Measurements from ENCODE around the gene G3BP2.
"Not testable (repeated sequence)": the region's sequence is repeated elsewhere in the genome, so short reads cannot be mapped to it uniquely, and the experiment has no call there.

G3BP2 gene

DNA sequence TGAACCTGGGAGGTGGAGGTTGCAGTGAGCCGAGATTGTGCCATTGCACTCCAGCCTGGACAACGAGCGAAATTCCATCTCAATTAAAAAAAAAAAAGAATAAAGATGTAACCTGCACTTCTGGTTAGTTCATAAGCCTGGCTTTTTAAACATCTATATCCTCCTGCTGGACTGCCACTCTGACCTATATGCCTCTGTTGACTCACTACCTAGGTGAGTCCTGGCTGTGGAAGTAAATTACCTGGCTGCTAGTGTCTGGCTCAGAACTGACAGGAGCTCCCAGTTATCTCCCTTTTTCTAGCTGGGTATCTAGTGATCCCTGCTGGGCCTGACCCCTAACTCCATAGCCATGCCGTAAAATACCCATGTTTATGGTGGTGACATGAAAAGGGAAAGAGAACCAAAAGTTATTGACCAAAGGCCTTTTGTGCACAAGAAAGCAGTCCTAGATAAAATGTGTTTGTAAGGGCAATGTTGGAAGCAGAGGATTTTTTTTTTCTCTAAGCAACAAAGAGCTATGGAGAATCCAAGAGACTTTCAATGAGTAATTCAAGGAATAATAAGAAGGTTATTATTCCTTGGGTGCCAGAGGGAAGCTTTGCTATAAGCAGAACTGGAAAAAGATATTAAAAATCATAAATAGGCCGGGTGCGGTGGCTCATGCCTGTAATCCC is 10.4 kb upstream of the G3BP2 start:
- no peak for DNase-seq (ENCODE audit: low read depth)

GRCh38 chr4:75679876-75680575 is 6.8 kb upstream of the G3BP2 start:
- no peak for DNase-seq (ENCODE audit: low read depth)

DNA sequence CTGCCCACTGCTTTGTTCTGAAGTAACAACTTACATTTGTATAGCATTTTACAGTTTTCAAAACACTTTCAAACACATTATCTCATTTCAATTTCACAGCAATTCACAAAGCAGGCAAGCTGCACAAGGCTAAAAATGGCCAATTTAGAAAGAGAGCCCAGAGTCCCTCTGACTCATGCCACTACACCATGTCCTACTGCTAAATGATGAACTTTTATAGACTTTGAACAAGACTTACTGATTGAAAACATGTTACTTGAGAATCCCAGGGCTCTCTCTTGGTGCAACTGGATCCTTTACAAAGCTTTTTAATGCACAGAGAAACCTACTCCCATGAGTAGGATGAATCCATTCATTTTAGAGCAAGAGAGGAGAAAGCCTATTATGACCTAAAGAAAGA is 5.8 kb upstream of the G3BP2 start:
- DNase-seq (ENCODE audit: low read depth): no peak

- DNase-seq (ENCODE audit: low read depth): no peak
Observed at GRCh38 chr4:75678473-75678872, 5.3 kb upstream of the G3BP2 start.

GRCh38 chr4:75675004-75675531 is 1.9 kb upstream of the G3BP2 start:
- no peak for DNase-seq (ENCODE audit: low read depth)

DNA sequence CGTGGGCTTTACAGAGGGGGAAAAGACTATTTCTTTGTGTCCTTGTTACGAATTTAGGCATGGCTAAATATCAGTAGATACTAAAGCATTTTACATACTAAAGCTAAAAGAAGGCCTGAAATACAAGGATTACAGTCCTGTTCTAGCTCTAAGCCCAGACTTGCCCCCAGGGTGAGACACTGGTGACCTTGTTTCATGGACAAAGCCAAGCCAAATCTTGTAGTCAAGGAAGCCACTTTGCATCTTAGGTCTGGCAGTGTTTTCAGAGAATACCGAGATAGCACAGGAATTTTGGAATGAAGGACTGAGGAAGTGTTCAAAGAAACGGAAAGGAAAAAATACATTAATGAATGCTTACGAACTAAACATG is 733 bp upstream of the G3BP2 start:
- DNase-seq (ENCODE audit: low read depth): no peak

DNA sequence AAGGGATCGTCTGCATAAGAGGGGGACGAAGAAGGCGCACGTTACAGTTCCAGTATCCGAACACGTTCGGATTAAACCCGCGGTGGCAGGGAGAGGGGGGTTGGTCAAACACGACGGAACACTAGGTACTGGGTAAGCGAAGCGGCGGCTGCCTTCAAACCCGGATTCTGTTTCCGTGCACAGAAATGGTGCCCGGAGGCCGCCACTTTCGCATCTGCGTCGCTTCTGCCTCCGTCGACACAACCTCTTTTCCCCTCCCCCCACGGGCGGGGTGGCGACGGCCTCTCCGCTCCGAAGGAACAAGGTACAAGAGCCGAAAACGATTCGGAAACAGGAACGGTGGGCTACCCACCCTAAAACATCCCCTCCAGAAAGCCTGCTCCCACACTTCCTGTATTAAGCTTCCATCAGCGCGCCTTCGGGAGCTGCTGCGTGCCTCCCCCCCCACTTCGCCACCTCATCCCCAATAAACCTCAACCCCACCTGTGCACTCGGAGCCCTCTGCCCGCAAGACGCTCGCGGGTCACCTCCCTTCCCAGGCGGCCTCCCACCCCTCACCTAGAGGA is 667 bp downstream of the G3BP2 start:
- DNase-seq (ENCODE audit: low read depth): peak; percentile 66

DNA sequence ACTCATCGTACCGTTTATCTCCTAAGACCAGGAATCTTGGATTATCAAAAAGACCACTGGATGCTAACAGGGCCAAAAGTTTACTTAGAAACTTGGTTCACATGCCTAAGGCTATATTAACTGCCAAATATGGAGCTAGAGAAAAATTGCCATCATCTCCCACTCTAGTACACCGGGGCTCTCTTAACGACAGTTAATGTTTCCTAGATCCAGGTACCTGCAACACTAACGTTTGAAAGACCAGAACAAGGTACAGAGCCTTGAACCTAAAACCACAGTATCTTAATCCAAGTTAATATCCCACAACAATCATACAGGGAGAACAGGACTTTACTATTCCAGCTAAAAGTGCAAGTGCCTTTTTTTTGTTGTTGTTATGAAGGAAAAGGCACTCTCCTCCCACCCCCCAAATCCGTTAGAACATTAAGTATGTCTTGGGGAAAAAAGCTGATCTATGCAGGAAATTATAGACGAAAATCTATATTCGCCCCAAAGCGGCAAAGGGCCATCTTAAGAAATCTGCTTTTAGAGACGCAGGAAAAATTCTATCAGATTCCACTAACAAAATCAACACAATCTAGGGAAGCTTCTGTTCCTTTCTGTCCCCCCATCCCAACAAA is 1.3 kb downstream of the G3BP2 start:
- no peak for DNase-seq (ENCODE audit: low read depth)

DNA sequence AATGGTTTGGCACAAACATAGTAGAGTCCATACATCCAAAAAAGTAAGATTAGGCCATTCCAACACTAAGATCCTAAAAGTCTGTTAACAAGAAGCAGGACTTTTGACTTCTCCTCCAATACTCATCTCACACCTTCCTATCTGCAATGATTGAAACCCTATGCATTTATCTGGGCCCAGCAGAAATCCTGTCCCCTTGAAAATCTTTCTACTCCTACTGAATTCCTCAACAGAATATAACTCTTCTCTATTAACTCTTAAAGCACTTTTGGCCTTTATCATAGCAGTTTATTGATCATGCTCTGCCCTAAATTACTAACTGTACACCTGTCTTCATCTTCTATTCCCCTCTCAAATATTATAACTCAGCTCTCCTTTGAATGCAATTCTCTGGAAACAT is 4.6 kb downstream of the G3BP2 start:
- no peak for DNase-seq (ENCODE audit: low read depth)

- not testable (repeated sequence) for DNase-seq (ENCODE audit: low read depth)
Observed at GRCh38 chr4:75667636-75668035, 5.6 kb downstream of the G3BP2 start.

- DNase-seq (ENCODE audit: low read depth): no peak
Observed at GRCh38 chr4:75666299-75666698, 6.9 kb downstream of the G3BP2 start.

GRCh38 chr4:75664604-75665003 is 8.6 kb downstream of the G3BP2 start:
- DNase-seq (ENCODE audit: low read depth): not testable (repeated sequence)

- DNase-seq (ENCODE audit: low read depth): no peak
Observed at GRCh38 chr4:75662626-75663025, 10.6 kb downstream of the G3BP2 start.

- no peak for DNase-seq (ENCODE audit: low read depth)
Observed at GRCh38 chr4:75660491-75660890, 12.7 kb downstream of the G3BP2 start.

DNA sequence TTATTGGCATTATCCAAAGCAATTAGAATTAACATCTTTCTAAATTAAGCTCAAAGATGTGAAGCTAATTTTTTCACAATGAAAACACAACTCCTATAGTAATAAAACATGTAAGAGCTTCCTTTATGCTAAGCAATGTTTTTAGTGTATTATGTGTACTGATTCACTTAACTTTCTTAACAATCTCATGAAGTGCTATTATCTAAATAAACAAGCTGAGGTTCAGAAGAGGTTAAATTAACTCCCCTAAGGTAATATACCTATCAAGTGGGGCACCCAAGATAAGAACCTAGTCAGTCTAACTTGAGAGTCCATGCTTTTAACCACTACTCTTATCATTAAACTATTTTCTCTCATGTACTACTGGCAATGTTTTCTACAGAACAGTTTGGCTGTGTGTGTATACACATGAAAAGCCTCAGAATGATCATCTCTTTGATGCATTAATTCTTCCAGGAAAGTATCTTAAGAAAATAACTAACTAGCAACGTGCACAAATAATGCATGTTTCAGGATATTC is 13.6 kb downstream of the G3BP2 start:
- no peak for DNase-seq (ENCODE audit: low read depth)

- DNase-seq (ENCODE audit: low read depth): no peak
Observed at GRCh38 chr4:75658876-75659275, 14.3 kb downstream of the G3BP2 start.

GRCh38 chr4:75655562-75655961 is 17.6 kb downstream of the G3BP2 start:
- no peak for DNase-seq (ENCODE audit: low read depth)

DNA sequence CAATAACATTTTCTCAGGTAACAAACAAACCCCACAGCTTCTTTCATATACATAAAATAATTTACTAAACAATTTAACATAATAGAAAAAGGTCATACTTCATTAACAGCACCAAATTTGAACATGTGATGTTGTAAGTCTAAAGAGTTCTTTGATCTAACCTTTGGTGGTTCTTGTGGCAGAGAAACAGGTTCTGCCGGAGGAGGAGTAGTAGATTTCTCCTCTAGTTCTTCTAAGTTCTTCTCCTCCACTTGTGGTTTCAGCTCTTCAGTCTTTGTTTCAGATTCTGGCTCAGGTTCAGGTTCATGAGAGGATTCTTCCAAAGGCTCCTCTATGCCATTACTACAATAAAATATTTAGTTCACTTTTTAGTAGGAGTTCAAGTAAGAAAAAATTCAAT is 18.3 kb downstream of the G3BP2 start:
- DNase-seq (ENCODE audit: low read depth): no peak

GRCh38 chr4:75653845-75654503 is 19.2 kb downstream of the G3BP2 start:
- no peak for DNase-seq (ENCODE audit: low read depth)

- DNase-seq (ENCODE audit: low read depth): no peak
Observed at GRCh38 chr4:75644095-75644494, 29.1 kb downstream of the G3BP2 start.

- no peak for DNase-seq (ENCODE audit: low read depth)
Observed at GRCh38 chr4:75643651-75644050, 29.6 kb downstream of the G3BP2 start.

DNA sequence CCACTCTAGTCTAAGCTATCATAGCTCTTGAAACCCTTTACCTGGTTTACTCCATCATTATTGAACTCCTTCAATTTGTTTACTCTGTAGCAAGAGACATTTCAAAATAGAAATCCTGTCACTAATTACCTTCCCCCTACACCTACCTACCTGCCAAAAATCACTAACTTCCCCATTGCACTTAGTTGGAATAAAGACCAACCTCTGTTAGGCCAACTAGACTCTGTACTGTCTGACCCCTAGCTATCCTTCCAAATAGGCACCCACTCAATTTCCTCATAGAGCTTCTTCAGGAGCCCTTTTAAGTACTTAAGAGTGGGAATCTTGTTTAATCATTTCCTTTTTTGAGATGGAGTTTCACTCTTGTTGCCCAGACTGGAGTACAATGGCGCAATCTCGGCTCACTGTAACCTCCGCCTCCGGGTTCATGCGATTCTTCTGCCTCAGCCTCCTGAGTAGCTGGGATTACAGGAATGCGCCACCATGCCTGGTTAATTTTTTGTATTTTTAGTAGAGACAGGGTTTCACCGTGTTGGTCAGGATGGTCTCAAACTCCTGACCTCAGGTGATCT is 34.0 kb downstream of the G3BP2 start:
- no peak for DNase-seq (ENCODE audit: low read depth)
